WI38 (cell line): ENCODE results near the gene XPA.

Source experiments
- H3K4me3 ChIP-seq: 2 replicates; pipeline ENCODE4 v1.5.1; 2011; ENCODE audit warnings: low read depth, mild to moderate bottlenecking, control low read depth, low read length
- TF ChIP-seq, protein P1 (sequence below): IDR thresholded peaks from 2 replicates; pipeline ENCODE4 v1.5.1; 2012; ENCODE audit warnings: low read depth, mild to moderate bottlenecking, control low read depth, low read length

The XPA gene

DNA sequence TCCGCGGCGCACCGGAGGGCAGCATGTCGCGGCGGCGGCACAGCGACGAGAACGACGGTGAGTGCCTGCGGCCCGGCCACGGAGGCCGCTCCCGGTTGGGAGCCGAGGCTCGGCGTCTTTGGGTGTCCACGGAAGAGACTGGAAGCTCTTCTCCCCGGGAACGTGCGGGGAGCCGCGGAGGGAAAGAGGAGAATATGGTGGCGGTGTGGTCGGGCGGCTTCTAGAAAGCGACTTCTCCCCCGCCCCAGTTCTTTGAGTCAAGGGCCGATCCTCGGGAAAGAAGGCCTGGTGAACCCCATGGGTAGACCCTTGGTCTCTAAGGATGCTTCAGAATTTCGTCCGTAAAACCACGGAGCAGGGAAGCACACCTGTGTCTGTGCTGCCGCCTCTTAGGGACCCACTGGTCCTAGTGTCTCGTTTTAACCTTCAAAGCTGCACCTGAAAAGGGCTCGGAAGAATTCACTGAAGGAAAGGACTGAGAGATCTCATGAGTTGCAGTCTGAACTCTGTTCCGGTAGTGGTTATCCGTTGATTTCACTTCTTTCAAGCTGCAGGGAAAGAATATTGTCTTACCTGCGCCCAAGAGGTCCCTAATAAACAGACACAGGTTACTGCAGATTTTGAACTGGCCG, 63.2 kb downstream of the XPA start:
- TF ChIP-seq, protein P1, sequence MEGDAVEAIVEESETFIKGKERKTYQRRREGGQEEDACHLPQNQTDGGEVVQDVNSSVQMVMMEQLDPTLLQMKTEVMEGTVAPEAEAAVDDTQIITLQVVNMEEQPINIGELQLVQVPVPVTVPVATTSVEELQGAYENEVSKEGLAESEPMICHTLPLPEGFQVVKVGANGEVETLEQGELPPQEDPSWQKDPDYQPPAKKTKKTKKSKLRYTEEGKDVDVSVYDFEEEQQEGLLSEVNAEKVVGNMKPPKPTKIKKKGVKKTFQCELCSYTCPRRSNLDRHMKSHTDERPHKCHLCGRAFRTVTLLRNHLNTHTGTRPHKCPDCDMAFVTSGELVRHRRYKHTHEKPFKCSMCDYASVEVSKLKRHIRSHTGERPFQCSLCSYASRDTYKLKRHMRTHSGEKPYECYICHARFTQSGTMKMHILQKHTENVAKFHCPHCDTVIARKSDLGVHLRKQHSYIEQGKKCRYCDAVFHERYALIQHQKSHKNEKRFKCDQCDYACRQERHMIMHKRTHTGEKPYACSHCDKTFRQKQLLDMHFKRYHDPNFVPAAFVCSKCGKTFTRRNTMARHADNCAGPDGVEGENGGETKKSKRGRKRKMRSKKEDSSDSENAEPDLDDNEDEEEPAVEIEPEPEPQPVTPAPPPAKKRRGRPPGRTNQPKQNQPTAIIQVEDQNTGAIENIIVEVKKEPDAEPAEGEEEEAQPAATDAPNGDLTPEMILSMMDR = no peak
- peak overlapping the region; percentile 99 for H3K4me3 ChIP-seq

- TF ChIP-seq, protein P1 = no peak
Observed at GRCh38 chr9:97632985-97633858, 63.9 kb downstream of the XPA start, which contains the start of the genes NCBP1 and TSTD2. TSS of gene NCBP1 (plus strand) at chr9:97633821. CDS start at chr9:97633882, 61 bp downstream. TSS of gene TSTD2 (minus strand) at chr9:97633368. CDS start at chr9:97627562, 5,806 bp downstream.

GRCh38 chr9:97632248-97632984, 64.7 kb downstream of the XPA start:
- TF ChIP-seq, protein P1 = no peak
- H3K4me3 ChIP-seq = peak overlapping the region; percentile 99

More at GRCh38 chr9:97632985-97633858, 63.9 kb downstream of the XPA start, which contains the start of the genes NCBP1 and TSTD2:
- H3K4me3 ChIP-seq = peak within 1 kb of the TSS; percentile 99

GRCh38 chr9:97630591-97630990, 66.5 kb downstream of the XPA start:
- TF ChIP-seq, protein P1 = no peak
- no peak overlapping the region for H3K4me3 ChIP-seq

DNA sequence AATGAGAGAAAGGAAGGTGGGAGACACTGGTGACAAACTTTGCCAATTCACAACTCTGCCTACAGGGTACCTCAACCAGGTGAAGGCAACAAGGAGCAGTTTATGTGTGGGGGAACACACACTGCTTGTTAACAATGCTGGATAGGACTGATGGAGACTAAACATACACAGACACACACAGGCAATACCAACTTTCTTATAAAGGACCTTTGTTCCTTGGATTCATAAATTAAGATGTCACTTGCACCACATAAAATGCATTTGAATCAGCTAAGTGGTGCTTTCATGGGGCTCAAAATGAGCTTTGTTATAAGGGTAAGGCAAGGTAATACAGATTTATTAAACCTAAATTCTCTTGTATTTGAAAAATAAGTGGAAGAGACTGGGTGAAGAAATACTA, 68.0 kb downstream of the XPA start:
- no peak overlapping the region for H3K4me3 ChIP-seq
- TF ChIP-seq, protein P1 = no peak

DNA sequence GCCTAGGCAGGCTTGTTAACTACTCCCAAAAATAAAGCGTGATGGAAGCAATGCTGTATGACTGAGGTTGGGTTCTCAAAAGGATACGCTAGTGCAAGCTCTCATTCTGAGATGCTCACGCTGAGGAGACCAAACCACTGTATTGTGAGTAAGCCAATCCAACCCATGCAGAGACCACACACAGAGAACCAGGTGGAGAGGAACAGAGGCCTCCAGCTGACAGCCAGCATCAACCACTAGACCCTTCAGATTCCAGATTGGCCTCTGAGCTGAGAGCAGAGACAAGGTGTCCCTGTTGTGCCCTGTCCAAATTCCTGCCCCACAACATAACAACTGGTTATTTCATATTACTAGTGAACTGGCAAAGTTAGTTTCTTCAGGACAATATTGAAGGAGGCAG, 68.5 kb downstream of the XPA start:
- TF ChIP-seq, protein P1 = no peak

More for the DNA sequence above, 68.5 kb downstream of the XPA start:
- no peak overlapping the region for H3K4me3 ChIP-seq
